Endothelial cell of umbilical vein (primary cell): ENCODE measurements around the gene GLI2.

ENCODE experiments used
- CTCF ChIP-seq, 2 donors: IDR thresholded peaks; 1 replicate in 1 of 2; 2 replicates in 1 of 2; pipeline ENCODE4 v1.5.1; 2011; ENCODE audit warnings: low read length in 2 of 2, mild to moderate bottlenecking in 2 of 2, moderate library complexity in 2 of 2, control low read depth in 1 of 2, inconsistent platforms in 1 of 2, low read depth in 1 of 2; ENCODE audit not compliant: insufficient read depth in 1 of 2; ENCODE audit errors: extremely low read depth in 1 of 2
- EZH2 ChIP-seq: IDR thresholded peaks from 2 replicates; pipeline ENCODE4 v1.6.1; 2012; ENCODE audit warnings: borderline replicate concordance, low read depth, mild to moderate bottlenecking, moderate library complexity, low read length, inconsistent platforms; ENCODE audit not compliant: severe bottlenecking
- FOS ChIP-seq: IDR thresholded peaks from 2 replicates; pipeline ENCODE4 v1.6.1; 2011; ENCODE audit warnings: mild to moderate bottlenecking, low read length, moderate library complexity, borderline replicate concordance; ENCODE audit not compliant: insufficient read depth
- GATA2 ChIP-seq: IDR thresholded peaks from 2 replicates; pipeline ENCODE4 v1.7.0; 2011; ENCODE audit warnings: low read depth, mild to moderate bottlenecking, moderate library complexity, mixed read lengths, low read length; ENCODE audit not compliant: insufficient read length, insufficient read depth
- JUN ChIP-seq: IDR thresholded peaks from 2 replicates; pipeline ENCODE4 v1.6.1; 2011; ENCODE audit warnings: borderline replicate concordance, low read depth; ENCODE audit not compliant: insufficient read length, insufficient read depth
- MAX ChIP-seq: IDR thresholded peaks from 2 replicates; pipeline ENCODE4 v1.6.1; 2011; ENCODE audit not compliant: insufficient read depth, insufficient read length
- MYC ChIP-seq: IDR thresholded peaks from one replicate; pipeline ENCODE4 v1.6.1; 2011; ENCODE audit warnings: mild to moderate bottlenecking, low read depth, low read length
- POLR2A ChIP-seq: IDR thresholded peaks from 2 replicates; pipeline ENCODE4 v1.6.1; 2012; ENCODE audit warnings: low read depth, mild to moderate bottlenecking, control low read depth, low read length
- POLR2AphosphoS5 ChIP-seq: IDR thresholded peaks from 2 replicates; pipeline ENCODE4 v1.6.1; 2012; ENCODE audit warnings: low read depth, mild to moderate bottlenecking, control low read depth, low read length, moderate library complexity; ENCODE audit not compliant: insufficient read depth

- no peak for TF ChIP-seq POLR2AphosphoS5
- no peak for TF ChIP-seq CTCF (IDR thresholded peaks at IDR 0.05; ENCODE audit: extremely low read depth in 1 of 2, insufficient read depth in 1 of 2, low read depth in 1 of 2, low read length in 2 of 2)
- TF ChIP-seq MAX, result no peak
- no peak for TF ChIP-seq POLR2A
- no peak for TF ChIP-seq EZH2
- TF ChIP-seq JUN, result no peak
- TF ChIP-seq MYC, result no peak
- TF ChIP-seq FOS, result no peak
- no peak for TF ChIP-seq GATA2
Observed at GRCh38 chr2:120758181-120759144, 22.8 kb downstream of the GLI2 start.
